ENCODE results near the gene PHF11. TPM values are rescaled to one million over a fixed set of nuclear protein-coding genes. Genes with fewer than 3 reads are reported as not detected.
"Not testable (repeated sequence)": the region's sequence is repeated elsewhere in the genome, so short reads cannot be mapped to it uniquely, and the experiment has no call there.

The PHF11 gene
- total and polyA plus RNA-seq, 3 donors from 2014 or later, result 20.7 to 41.2 (median 21.4) TPM

DNA sequence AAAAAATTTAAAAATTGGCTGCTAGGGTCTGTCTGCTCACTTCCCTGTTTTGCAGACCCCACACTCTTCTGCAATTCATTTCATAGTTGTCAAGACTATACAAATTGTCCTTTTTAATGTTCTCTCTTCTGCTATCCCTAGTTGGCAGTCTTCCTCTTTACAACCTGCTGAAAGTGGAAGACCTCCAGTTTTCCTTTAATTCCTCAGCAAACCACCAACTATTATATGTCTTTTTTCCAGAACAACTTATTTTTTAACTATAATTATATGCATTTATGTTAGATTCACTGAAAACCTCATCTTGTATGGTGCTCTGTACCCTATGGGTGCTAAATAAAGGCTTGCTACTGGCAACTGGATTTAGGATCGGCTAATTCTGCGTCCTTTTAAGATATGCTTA, 1.1 kb upstream of the PHF11 start:
- WGBS, 2 donors, result 36 to 63% methylated on average over 2 of the region's 2 CpGs
- H3K4me3 ChIP-seq, result peak overlapping the region; percentile 78
- no peak for DNase-seq
- H3K4me1 ChIP-seq, result no peaks in the 10 kb centered on the region
- no peaks in the 10 kb centered on the region for H3K36me3 ChIP-seq (ENCODE audit: low read depth, missing control alignments)
- TF ChIP-seq, protein P1, sequence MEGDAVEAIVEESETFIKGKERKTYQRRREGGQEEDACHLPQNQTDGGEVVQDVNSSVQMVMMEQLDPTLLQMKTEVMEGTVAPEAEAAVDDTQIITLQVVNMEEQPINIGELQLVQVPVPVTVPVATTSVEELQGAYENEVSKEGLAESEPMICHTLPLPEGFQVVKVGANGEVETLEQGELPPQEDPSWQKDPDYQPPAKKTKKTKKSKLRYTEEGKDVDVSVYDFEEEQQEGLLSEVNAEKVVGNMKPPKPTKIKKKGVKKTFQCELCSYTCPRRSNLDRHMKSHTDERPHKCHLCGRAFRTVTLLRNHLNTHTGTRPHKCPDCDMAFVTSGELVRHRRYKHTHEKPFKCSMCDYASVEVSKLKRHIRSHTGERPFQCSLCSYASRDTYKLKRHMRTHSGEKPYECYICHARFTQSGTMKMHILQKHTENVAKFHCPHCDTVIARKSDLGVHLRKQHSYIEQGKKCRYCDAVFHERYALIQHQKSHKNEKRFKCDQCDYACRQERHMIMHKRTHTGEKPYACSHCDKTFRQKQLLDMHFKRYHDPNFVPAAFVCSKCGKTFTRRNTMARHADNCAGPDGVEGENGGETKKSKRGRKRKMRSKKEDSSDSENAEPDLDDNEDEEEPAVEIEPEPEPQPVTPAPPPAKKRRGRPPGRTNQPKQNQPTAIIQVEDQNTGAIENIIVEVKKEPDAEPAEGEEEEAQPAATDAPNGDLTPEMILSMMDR (IDR thresholded peaks at IDR 0.05), result no peak
- no peak for TF ChIP-seq POLR2A (IDR thresholded peaks at IDR 0.05)
- no peaks in the 10 kb centered on the region for H3K27me3 ChIP-seq
- H3K9me3 ChIP-seq, result no peaks in the 10 kb centered on the region
- peak overlapping the region; percentile 87 to 94 for H3K27ac ChIP-seq
- intact Hi-C loops (cut with DNase I; ENCODE audit: low total_unique reads), result no loop called here

DNA sequence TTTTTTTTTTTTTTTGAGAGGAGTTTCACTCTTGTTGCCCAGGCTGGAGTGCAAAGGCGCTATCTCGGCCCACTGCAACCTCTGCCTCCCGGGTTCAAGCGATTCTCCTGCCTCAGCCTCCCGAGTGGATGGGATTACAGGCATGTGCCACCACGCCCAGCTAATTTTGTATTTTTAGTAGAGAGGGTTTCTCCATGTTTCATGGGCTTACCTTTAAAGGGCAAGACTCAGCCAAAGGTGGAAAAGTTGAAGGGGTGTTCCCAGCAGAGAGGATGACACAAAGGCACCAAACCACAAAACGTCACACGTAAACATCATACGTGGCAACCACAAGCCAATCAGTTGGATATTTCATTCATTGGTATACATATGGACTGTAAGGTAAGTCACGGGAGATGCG, 1.1 kb downstream of the PHF11 start:
- H3K27me3 ChIP-seq; H3K4me1 ChIP-seq; H3K4me3 ChIP-seq; intact Hi-C loops (cut with DNase I; ENCODE audit: low total_unique reads); H3K36me3 ChIP-seq (ENCODE audit: low read depth, missing control alignments); DNase-seq; H3K9me3 ChIP-seq: not testable (repeated sequence)
- 57 to 64% methylated on average over 11 of the region's 11 CpGs for WGBS, 2 donors
- peak overlapping the region in 1 of 2 donors; percentile 10 for H3K27ac ChIP-seq

DNA sequence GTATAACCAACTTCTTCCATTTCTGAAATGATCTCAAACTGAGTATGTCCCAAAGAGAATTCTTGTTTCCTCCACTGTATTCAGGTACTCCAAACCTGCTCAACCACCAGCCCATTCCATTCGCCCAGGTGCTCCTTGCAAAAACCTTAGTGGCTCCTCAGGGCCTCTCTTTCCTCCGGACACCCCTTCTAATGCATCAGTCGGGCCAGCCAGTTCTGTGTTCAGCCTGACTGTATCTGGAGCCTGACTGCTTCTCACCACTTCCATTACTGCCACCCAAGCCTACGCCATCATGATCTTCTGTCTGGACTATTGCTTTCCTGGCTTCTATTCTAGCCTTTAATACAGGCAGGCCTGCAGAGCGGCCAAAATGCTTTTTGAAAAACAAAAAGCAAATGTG, 1.5 kb downstream of the PHF11 start:
- no peaks in the 10 kb centered on the region for H3K36me3 ChIP-seq (ENCODE audit: low read depth, missing control alignments)
- no peaks in the 10 kb centered on the region for H3K9me3 ChIP-seq
- no peaks in the 10 kb centered on the region for H3K4me1 ChIP-seq
- TF ChIP-seq, protein P1 (IDR thresholded peaks at IDR 0.05), result no peak
- no peak for TF ChIP-seq POLR2A (IDR thresholded peaks at IDR 0.05)
- H3K4me3 ChIP-seq, result no peak overlapping the region
- intact Hi-C loops (cut with DNase I; ENCODE audit: low total_unique reads), result no loop called here
- WGBS, 2 donors, result 80 to 83% methylated on average over 5 of the region's 5 CpGs
- no peaks in the 10 kb centered on the region for H3K27me3 ChIP-seq
- peak overlapping the region in 1 of 2 donors; percentile 10 for H3K27ac ChIP-seq
- DNase-seq, result no peak

DNA sequence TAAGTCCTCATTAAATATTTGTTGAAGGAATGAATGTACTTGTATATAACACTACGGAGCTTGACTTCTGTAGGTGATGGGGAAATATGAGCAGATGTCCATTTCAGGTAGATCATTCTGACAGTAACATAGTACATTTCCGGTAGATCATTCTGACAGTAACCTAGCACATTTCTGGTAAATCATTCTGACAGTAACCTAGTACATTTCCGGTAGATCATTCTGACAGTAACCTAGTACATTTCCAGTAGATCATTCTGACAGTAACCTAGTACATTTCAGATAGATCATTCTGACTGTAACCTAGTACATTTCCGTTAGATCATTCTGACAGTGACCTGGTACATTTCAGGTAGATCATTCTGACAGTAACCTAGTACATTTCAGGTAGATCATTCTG, 2.5 kb downstream of the PHF11 start:
- TF ChIP-seq, protein P1 (IDR thresholded peaks at IDR 0.05), result no peak
- TF ChIP-seq POLR2A (IDR thresholded peaks at IDR 0.05), result no peak
- intact Hi-C loops (cut with DNase I; ENCODE audit: low total_unique reads), result no loop called here
- H3K9me3 ChIP-seq, result no peaks in the 10 kb centered on the region
- H3K27ac ChIP-seq, result no peak overlapping the region
- H3K36me3 ChIP-seq (ENCODE audit: low read depth, missing control alignments), result no peaks in the 10 kb centered on the region
- WGBS, 2 donors, result 86 to 88% methylated on average over 4 of the region's 4 CpGs
- H3K4me3 ChIP-seq, result no peak overlapping the region
- no peaks in the 10 kb centered on the region for H3K4me1 ChIP-seq
- no peak for DNase-seq
- H3K27me3 ChIP-seq, result no peaks in the 10 kb centered on the region

DNA sequence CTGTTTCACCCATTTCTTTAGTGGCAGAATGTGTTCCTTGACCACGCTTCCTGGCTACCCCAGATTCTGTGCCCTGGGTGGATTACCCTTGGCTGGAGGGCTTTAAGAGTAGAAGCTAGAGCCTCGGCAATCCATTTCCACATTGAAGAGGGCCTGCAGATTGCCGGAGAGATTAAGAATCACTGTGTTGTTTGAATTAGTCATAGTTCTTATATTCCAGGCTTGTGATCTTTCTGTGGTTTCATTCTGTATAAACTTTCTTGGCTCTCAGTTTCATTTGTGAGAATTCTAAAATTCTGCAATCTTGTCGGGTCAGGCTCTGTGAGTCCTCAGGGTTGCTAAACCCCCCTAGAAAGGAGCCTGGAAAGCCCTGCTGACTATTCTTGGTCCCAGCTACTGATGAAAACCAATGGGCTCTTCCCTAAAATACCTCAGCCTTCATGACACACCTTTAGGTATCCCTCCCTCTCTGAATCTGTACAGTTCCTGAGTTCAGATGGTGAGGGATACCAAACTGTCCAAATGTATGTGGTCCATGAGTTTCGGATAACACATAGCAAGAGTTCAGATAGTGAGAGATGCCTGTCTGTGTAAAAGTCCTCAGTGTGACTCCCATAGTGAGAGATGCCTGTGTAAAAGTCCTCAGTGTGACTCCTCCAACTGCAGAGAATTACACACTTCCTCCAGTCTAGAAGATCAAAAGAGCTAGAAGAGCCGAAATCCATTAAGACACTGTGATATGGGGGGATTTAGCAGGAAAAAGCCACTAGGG, 4.3 kb downstream of the PHF11 start:
- intact Hi-C loops (cut with DNase I; ENCODE audit: low total_unique reads), result no loop called here
- no peak overlapping the region for H3K27ac ChIP-seq
- TF ChIP-seq, protein P1 (IDR thresholded peaks at IDR 0.05), result no peak
- TF ChIP-seq POLR2A (IDR thresholded peaks at IDR 0.05), result no peak
- 81 to 85% methylated on average over 6 of the region's 6 CpGs for WGBS, 2 donors
- no peaks in the 10 kb centered on the region for H3K36me3 ChIP-seq (ENCODE audit: low read depth, missing control alignments)
- H3K4me1 ChIP-seq, result no peaks in the 10 kb centered on the region
- H3K27me3 ChIP-seq, result no peaks in the 10 kb centered on the region
- H3K9me3 ChIP-seq, result no peaks in the 10 kb centered on the region
- no peak overlapping the region for H3K4me3 ChIP-seq
- no peak for DNase-seq

All from testis (tissue), 3 donors.